ENCODE results near the gene ZNF423.

The ZNF423 gene

DNA sequence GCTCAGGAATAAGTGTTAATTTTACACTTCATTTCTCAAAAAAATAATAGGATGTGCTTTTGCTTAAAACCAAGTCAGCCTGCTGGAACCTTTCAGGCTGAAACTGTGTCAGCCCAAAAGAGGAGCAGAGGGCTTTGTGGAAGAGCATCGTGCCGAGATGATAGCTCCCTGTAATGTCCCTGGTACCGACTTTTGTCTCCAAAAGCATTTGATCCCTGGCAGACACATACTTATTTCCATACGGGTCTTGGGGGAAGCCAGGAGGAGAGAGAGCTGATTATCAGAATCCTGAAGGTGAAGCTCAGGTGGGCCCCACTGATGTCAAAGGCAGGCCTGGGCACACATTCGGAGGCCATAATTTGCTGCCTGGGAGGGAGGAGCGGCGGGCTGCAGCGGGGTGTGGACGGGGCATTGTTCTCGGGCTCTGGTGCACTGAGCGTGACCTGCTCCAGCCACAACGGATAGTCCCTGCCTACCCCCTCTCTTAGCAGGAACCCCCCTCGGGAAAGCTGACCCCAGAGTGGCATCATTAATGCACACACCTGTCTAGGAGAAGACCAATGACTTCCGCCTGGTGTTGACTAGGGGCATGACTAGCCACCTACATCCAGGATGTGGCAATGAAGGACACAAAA, 326.4 kb downstream of the ZNF423 start:
- no peak for DNase-seq (ENCODE audit: low read depth)

DNA sequence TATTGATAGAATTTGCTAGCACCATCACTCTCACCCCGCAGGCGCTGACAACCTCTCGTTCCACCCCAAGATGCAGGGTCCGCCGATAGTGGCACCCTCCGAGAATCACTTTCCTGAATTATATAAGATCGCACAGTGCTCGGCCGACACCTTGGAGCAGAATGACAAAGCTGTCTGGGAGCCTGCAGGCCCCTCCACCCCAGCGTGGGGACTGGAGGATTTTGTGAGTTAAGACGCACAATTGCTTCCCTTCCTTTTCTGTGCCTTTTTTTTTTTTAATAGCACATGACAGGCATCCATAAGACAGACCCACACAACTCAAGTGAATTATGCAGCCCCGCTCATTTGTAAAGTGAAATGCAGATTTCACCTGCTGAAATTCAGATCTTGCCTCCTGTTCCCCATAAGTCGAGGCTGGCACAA, 327.0 kb downstream of the ZNF423 start:
- DNase-seq (ENCODE audit: low read depth) = no peak

DNA sequence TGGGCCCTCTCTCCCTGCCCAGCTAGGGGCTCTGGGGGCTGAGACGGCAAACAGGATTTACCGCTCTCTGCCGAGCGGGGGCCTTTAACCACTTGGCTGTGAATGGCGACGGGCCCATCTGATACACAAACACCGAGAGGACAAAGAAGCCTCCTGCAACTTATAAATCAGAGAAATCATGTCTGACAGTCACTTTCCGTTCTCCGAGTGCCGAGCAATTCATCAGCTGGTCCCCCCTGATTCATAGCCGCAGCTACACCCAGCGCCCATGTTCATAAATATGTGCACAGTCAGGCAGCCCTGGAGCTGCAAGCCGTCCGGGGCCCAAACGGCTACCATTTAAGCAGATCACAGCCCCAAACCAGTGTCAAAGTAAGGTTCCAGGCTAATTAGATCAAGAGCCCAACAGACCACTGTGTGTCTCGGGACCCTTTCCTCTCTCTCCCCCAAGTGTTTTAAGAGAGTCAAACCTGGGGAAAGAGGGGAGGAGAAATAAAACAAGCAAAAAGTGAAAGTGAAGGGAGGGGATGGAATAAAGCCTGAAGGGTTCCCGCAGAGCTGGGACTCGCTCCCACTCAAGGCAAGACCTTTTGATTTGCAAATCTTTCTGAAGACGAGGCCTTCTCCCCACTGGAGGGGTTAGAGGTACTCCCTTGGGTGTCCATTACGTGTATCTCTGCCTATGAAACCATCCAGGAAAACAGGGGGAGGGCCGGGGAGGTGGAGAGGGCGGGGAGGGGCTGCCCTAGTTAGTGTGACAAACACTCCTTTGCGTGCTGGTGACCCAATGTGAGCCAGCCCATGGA, 327.6 kb downstream of the ZNF423 start:
- DNase-seq (ENCODE audit: low read depth) = no peak

DNA sequence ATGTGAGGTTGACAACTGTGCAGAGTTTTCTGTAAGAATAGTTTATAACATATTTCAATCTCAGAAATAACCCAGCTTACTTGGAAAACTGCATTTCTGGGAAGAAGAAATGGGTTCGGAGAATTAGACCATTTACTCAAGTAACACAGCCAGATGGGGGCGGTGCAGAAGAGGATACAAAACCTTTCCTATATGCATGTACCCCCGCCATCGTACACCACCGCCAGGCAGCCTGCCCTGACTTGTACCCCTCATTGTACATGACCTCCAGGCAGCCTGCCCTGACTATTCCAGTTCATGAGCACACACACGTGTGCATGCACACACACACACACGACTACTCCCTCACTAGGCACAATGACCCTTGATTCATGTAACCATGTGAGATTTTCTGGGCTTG, 328.3 kb downstream of the ZNF423 start:
- DNase-seq (ENCODE audit: low read depth) = no peak

DNA sequence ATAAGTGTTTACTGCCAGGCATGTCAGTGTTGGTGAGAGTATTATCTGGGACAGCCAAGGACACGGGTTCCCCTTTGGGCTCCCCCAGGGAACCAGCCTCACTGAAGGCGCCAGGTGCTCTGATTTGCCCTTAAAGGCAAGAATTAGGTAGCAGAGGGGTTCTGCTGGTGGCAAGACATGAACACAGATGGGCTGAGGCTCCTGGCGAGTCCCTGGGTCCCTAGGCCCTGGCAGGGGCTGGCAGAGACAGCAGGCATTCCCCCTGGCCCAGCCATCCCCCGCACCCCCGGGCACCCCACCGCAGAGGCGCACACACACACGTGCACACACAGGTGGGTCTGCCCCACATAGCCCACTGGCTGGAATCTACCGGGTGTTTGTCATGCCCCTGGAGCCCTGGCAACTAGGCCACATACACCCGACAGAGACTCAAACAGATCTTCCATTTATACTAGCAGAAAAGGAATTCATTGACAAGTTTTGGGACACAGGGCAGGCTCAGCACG, 329.0 kb downstream of the ZNF423 start:
- DNase-seq (ENCODE audit: low read depth) = no peak

DNA sequence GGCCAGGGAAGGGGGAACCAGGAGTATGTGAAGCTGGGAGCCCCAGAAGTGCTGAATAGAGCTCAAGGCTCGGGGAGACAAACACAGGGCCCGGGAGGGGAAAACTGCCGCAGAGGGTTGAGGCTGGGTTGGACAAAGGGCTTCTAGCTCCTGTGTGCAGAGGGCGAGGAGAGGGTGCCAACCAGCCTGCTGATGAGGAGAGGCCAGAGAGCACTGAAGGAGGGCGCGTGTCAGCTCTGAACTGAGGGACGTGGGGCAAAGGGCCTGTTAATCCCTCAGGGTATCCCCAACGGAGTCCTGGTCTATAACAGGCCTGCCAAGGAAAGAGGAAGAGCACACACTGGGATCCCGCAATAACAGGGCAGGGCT, 331.0 kb downstream of the ZNF423 start:
- no peak for DNase-seq (ENCODE audit: low read depth)

DNA sequence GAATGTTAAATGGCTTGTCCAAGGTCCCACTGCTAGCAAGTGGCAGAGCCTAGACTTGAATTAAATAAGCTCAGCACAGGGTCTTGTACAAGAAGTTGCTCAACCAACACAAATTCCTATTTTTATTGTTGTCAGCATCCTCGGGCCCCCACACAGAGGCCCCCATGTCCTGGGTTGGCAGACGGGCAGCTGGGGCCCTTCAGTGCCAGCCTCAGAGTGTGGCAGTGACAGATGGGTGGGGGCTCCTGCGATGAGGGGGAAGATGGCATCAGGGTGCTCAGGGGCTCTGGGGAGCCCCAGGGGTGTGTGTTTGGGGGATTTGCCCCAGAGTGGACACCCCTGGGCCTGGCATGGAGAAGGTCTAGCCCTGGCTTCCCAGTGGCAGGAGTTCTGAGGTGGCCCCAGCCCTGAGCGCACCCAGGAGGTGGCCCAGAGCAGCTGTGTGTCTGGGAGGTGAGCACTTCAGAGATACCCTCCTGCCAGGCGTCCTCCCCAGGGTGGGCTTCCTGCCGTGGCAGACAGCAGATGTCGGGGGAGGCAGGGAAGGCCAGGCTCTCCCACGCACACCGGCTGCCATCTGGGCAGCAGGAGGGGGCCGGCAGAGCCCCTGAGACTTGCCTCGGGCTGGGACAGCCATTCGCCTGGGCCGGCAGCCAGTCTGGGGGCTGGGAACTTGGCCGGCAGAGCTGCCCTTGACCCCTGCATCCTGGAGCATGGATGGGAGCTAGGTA, 331.5 kb downstream of the ZNF423 start:
- no peak for DNase-seq (ENCODE audit: low read depth)

DNA sequence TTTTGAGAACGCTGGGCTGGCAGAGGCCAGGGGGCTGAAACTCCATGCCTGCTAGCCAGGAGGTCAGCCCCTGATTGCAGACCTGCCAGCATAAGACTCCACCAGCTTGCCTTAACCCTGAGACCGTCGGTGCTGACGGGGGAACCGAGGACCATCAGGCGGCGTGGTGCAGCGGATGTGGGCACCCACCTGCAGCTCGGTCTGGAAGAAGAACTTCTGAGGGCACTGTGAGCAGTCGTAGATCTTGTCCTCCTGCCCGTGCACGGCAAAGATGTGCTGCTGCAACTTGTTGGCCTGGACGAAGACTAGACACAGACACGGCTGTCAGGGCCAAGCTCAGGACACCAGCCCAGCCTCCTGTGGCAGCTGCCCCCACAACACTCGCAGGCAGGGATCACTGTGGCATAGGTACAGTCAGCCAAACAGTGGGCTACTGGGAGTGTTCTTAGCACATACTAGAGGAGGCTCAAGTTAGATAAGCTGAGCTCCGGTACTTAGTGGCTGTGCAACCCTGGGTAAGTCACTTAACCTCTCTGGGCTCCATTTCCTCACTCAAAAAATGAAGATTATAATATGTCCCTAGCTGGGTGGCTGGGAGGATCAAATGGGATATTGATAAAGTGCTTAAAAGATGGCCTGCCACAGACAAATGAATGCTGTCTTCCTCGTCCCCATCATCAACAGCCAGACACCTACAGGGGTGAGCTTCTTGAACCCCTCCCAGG, 332.3 kb downstream of the ZNF423 start:
- DNase-seq (ENCODE audit: low read depth) = no peak

DNA sequence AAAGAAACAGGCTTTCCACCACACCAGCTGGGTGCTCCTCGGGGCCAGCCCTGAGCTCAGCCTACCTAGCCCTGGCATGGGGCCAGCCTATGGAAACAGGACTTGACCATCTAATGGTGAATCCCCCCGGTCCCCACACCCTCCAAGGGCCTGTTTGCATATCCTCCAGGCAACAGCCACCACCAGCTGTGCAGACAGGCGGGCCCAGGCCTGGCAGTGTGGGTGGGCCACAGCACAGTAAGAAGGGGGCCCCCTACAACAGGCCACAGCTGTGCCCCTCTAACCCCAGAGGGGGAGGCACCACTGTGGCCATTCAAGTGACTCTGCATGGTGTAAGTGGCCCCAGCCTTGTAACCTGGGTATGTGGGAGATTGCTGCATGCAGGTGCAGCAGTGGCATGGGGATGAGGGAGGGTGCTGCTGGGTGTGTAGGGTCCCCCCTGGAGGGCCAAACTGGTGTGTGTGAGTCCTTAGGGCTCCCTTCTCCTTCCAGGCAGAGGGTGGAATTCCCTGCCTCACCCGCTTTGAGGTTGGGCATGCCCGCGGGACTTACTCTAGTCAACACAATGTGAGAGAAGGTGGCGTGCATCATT, 334.1 kb downstream of the ZNF423 start:
- no peak for DNase-seq (ENCODE audit: low read depth)

DNA sequence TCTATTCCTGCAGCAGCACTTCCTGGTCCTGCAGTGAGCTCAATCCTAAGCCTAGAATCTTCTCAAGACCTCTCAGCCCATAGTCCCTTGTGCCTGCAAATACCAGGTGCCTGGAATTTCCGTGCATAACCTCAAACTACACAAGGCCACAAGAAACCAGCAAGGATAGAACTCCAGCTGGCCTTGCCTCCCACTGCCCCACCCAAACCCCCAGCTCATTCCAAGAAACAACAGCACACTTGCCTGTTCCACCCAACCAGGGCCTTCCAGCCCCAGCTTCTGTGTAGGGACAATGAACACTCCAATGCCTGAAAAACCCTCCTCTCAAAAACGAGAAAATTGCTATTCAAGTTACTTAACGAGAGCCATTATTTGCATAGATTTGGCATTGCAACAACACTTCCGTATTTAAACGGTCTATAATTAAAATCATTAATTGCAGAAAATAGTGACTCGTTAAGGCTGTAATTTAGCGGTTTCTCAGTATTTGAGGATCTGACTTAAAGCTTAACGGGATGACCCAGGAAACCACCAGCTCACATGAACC, 335.3 kb downstream of the ZNF423 start:
- no peak for DNase-seq (ENCODE audit: low read depth)

DNA sequence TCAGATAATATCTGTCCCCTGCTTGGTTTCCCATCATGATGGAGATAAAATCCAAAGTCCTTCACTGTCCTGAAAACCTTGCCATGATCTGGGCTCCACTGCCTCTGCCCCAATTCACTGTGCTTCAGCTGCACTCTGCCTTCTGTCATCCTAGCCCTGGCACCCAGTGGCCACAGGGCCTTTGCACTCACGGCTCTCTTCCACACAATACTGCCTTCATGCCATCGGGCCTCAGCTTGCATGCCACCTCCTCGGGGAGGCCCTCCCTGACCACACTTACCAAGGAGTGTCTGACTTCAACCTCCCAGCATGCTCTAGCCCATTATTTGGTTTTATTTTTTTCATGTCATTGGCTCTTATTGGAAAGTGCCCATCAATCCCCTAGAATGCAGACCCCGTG, 336.2 kb downstream of the ZNF423 start:
- DNase-seq (ENCODE audit: low read depth) = no peak

DNA sequence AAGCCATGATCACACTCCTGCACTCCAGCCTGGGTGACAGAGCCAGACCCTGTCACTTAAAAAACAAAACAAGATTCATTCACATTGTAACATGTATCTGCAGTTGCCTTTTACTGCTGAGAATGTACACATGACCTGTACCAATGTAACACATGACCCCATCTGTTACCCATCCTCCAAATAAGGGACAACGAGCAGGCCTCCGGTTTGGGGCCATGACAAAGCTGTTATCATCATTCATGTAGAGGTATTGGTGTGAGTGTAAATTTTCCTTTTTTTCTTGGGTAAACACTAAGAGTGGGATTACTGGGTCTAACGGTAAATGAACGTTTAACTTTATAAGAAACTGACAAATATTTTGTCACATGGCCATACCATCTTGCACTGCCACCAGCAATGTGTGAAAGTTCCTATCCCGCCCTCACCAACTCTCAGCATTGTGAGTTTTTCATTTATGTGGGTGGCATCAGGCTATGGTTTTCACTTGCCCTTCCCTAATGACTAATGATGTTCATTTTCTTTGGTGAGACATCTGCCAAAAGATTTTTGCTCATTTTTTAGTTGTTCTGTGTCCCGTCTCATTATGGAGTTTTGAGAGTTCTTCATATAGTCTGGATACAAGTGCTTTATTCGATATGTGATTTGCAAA, 336.8 kb downstream of the ZNF423 start:
- no peak for DNase-seq (ENCODE audit: low read depth)

DNA sequence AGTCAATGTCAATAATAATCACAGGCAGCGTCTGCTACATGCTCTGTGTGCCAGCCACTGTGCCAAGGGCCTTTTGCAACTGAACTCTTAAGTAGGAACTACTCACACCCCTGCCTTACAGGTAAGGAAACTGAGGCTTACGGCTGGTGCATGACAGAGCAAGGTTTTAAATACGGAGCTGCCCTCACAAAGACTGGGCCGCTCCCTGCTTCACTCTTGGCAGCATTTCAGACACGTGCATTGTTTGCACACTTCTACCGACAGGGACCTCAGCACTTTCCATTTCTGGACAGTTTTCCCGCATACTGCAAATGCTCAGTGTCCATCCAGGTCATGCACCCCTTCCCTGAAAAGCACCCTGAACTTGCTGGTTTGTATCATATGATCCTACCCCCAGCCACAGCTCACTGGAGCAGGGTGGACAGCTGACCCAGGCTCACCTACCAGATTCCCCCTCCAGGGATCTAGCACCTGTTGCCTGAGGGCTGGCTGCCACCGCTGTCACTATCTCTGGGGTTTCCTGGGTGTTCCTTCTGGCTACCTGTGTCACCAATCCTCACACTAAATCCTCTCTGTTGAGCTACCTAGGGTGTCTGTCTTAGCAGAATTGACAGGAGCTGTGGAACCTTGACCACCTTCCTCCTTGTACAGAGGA, 339.4 kb downstream of the ZNF423 start:
- DNase-seq (ENCODE audit: low read depth) = no peak

DNA sequence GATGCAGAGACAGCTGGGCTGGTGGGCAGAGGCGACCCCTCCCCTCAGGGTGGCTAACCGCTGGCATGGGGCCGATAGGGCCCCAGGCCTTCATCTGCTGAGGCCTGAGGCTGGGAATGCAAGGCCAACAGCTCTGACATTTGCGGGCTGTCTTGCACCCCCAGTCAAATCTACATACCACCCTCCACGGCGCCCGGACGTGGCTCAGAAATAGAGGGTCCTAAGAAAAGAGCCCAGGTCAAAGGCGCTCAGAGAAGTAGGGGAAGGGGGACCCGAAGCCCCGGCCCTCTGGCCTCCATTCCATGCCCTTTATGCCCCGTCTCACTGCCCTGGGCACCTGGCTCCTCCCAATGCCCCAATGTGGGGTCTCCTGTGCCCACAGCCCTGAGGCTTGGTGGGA, 340.1 kb downstream of the ZNF423 start:
- DNase-seq (ENCODE audit: low read depth) = no peak

DNA sequence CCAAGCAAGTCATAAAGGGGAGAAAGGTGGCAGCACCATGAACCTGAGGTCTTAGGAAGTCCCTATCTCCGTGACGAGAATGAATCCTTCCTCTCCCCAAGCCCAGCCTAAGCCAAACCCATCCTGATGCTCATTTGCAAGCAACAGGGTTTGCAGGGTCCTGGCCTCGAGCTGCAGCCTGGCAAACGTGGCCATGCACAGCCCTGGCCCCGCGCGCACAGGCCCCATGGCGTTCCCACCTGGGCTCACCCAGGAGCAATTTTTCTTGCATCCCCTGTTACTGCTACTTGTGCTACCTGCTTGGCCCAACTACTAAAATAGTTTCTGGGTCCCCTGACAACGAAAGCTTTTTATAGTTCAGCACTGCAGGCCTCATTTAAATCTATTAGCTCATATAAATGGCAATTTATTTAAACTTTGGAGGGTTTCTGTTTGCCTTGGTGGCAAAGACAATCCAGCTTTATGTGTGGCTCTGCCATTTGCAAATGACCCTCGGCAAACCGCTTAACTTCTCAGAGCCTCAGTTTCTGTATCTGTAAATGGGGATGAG, 340.8 kb downstream of the ZNF423 start:
- no peak for DNase-seq (ENCODE audit: low read depth)

DNA sequence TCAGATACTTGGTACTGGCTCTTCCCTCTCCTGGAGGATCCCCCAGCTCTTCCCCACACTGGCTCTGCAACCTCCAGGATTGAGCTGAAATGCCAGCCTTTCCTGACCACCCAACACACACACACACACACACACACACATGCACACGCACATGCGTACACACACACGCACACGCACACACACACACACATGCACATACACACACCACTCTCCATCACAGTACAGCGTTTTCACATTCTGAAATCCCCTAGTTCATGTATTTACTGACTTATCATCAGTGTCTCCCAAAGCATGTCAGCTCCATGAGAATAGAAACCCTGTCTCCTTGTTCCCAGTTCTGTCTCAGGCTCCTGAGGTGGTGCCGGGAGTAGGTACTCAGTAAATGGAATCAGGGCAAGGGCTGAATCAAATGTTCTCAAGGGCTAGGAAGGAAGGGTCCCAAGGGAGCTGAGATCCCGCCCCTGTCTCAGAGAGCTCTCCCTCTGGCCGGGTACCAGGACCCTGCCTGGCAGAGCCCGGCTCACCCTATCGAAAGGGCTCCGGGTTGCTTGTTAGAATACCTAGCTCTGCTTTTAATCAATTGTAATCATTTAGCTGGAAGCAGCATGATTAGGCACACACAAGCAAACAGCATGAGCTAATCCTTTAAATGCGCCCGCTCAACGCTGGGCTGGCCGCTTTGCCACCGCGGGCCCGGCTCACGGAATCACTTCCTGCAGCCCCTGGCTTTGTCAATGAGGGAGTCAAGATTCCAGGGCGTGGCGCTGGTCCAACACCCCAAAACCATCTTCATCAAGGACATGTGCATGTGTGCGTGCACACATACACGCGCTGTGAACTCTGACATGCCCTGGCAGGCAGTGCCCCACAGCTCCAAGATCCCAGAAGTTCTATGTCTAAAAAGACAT, 341.6 kb downstream of the ZNF423 start:
- no peak for DNase-seq (ENCODE audit: low read depth)

DNA sequence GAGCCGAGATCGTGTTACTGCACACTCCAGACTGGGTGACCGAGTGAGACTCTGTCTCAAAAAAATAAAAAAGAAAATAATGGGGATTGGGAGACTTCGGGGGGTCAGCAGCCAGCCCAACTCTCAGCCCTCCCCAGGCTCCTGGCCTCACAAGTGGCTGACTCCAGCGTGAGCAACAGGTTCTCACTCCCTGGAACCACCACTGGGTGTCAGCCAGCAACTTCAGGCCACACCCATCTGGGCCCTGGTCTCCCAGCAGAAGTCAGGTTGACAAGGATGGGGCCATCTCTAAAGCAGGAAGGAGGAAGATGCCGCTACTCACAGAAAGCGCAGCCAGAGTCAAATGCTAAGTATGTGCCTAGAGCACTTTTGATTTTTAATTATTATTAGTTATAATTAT, 342.9 kb downstream of the ZNF423 start:
- DNase-seq (ENCODE audit: low read depth) = no peak

DNA sequence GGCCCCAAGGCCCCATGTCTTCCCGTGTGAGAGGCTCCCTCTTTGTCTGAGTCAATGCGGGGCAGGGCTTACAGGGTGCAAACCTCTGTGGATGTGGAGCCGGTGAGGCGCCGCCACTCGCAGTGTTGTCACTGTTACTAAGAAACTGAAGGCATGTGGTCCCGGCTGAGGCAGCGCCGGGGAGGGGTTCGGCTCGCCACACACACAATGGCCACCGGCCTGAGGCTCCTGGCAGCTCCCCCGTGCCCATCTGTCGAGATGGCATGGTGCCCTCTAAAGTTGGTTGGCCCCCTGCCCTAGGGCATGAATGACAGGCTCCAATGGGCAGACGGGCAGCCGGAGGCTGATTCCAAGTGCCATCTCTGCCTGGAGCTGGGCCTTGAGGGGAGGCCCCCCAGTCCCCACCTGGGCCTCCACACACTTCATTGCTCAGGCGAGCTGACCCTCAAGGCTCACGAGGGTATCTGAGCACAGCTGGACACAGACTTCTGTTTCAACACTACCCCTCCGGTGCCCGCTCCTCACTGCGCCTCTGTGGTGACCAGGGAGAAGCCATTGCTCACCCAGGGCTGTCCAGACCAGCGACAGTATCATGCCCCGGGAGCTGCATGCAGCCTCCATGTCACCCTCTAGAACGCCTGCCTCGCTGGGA, 345.1 kb downstream of the ZNF423 start:
- no peak for DNase-seq (ENCODE audit: low read depth)

DNA sequence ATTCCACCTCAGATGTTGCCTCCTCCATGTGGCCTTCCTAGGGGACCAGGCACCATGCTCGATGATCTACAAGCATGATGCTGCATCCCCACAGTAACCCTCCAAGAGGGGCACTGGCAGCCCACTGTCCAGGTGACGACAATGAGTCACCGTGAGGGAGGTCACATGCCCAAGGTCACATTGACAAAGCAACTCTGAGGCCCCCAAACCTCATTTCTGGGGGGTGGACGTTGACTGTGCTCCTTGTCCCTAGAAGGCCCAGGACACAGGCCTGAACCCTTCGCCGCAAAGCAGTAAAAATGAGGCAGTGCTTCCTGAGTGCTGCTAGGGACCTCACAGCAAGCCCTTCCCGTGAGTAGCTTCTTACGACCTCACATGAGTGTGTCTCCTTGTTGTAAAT, 345.8 kb downstream of the ZNF423 start:
- no peak for DNase-seq (ENCODE audit: low read depth)

Data from stimulated activated CD8-positive, alpha-beta memory T cell treated with anti-CD3 and anti-CD28 coated beads, Interleukin-12 subunit alpha, Interleukin-12 subunit beta, amount 100 ng/mL, for 1 hour (primary cell).